HEK293T (cell line): ENCODE measurements around the gene CDY1.
"Not testable (repeated sequence)": the region's sequence is repeated elsewhere in the genome, so short reads cannot be mapped to it uniquely, and the experiment has no call there.

Source experiments
- ELF4 ChIP-seq: fragments of 450-650 bp; IDR thresholded peaks from 2 replicates; pipeline ENCODE4 v1.6.1; 2017; ENCODE audit warnings: antibody characterized with exemption
- FOXA1 ChIP-seq: fragments of 450-650 bp; IDR thresholded peaks from 2 replicates; pipeline ENCODE4 v1.6.1; 2016; ENCODE audit warnings: mild to moderate bottlenecking
- FOXK2 ChIP-seq: fragments of 450-650 bp; IDR thresholded peaks from 2 replicates; pipeline ENCODE4 v1.6.1; 2016; ENCODE audit warnings: mild to moderate bottlenecking
- FOXM1 ChIP-seq: fragments of 450-650 bp; IDR thresholded peaks from 2 replicates; pipeline ENCODE4 v1.6.1; 2017; ENCODE audit warnings: mild to moderate bottlenecking, borderline replicate concordance
- SP1 ChIP-seq: fragments of 450-650 bp; IDR thresholded peaks from 2 replicates; pipeline ENCODE4 v1.6.1; 2017
- SUZ12 ChIP-seq: fragments of 450-650 bp; IDR thresholded peaks from 2 replicates; pipeline ENCODE4 v1.6.1; 2016; ENCODE audit warnings: mild to moderate bottlenecking
- TF ChIP-seq, protein P1 (sequence below): fragments of 450-650 bp; IDR thresholded peaks from 2 replicates; pipeline ENCODE4 v1.6.1; 2016

DNA sequence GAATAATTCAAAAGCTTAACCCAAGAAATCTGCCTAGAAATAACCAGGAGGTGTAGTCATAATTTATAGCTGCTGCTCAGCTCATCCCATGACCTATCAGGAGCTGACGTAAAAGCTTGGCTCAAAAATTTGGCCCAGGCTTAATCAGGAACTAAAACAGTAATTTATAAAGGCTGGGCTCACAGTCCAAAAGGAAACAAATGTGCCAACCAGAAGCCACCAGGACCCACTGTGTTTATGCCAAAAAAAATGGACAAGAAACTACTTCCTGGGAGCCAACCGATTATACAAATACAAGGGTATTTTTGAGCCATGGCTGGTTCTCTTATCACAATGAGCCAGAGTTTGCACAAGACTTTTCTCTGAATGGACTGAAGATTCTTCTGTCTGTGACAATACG is 17.9 kb downstream of the CDY1 start:
- TF ChIP-seq FOXK2, SUZ12, FOXA1, SP1, ELF4, FOXM1: not testable (repeated sequence)
- TF ChIP-seq, protein P1, sequence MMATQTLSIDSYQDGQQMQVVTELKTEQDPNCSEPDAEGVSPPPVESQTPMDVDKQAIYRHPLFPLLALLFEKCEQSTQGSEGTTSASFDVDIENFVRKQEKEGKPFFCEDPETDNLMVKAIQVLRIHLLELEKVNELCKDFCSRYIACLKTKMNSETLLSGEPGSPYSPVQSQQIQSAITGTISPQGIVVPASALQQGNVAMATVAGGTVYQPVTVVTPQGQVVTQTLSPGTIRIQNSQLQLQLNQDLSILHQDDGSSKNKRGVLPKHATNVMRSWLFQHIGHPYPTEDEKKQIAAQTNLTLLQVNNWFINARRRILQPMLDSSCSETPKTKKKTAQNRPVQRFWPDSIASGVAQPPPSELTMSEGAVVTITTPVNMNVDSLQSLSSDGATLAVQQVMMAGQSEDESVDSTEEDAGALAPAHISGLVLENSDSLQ = not testable (repeated sequence)
